Uterus (tissue), 4 donors: ENCODE data around the gene SOX11. TPM values are rescaled to one million over a fixed set of nuclear protein-coding genes. Genes with fewer than 3 reads are reported as not detected.

Source experiments
- DNase-seq, 2 donors: peaks; one replicate each; pipeline ENCODE4 v3.0.0-alpha.2; 2019 to 2020
- H3K27ac ChIP-seq, 2 donors: fragments of 200-600 bp; sonication (generic); 1 replicate in 1 of 2; 2 replicates in 1 of 2; pipeline ENCODE4 v1.5.1; 2016 to 2018
- H3K27me3 ChIP-seq, 2 donors: fragments of 200-600 bp; sonication (generic); one replicate each; pipeline ENCODE4 v1.5.1; 2018 to 2019; ENCODE audit warnings: control low read depth in 1 of 2
- H3K36me3 ChIP-seq, 2 donors: fragments of 200-600 bp; sonication (generic); one replicate each; pipeline ENCODE4 v1.5.1; 2019; ENCODE audit warnings: control low read depth in 1 of 2
- H3K4me1 ChIP-seq, 2 donors: fragments of 200-600 bp; sonication (generic); one replicate each; pipeline ENCODE4 v1.5.1; 2018 to 2019; ENCODE audit warnings: control low read depth in 1 of 2
- H3K4me3 ChIP-seq, 2 donors: fragments of 200-600 bp; sonication (generic); 1 replicate in 1 of 2; 2 replicates in 1 of 2; pipeline ENCODE4 v1.5.1; 2018 to 2019; ENCODE audit warnings: mild to moderate bottlenecking in 1 of 2
- H3K9me3 ChIP-seq, 2 donors: fragments of 200-600 bp; sonication (generic); one replicate each; pipeline ENCODE4 v1.5.1; 2019; ENCODE audit warnings: control low read depth in 1 of 2
- POLR2A ChIP-seq, 2 donors: fragments of 450-650 bp; IDR thresholded peaks; one replicate each; pipeline ENCODE4 v1.6.1; 2016; ENCODE audit warnings: antibody characterized with exemption in 2 of 2, mild to moderate bottlenecking in 1 of 2, moderate library complexity in 1 of 2
- intact Hi-C: fragments of 100-400 bp; cut with DNase I; formaldehyde crosslinking; loops from one replicate; pipeline ENCODE4 v1.15.1; 2023; ENCODE audit warnings: low total_unique reads
- total RNA-seq, 4 donors: library from RNA; depleted of rRNA in 3 of 4; stranded (reverse); fragments of >200 nt in 3 of 4; gene quantifications; one replicate each; pipeline versions ENCODE4 v1.1.0 to v1.2.4, GENCODE V29; 2014 to 2023
- TF ChIP-seq, protein P1 (sequence below), 4 experiments: fragments of 200-600 bp in 2 of 4; fragments of 450-650 bp in 2 of 4; sonication (generic) in 2 of 4; IDR thresholded peaks; one replicate each; pipeline ENCODE4 v1.5.1; 2016 to 2019; ENCODE audit warnings: antibody characterized with exemption in 4 of 4, mild to moderate bottlenecking in 2 of 4, moderate library complexity in 1 of 4
- donor health status: DM: yes; HTN: yes; CAD: no.

The SOX11 gene
- total RNA-seq, 4 donors from 2014 or later: 9.3 TPM; not detected in 3

DNA sequence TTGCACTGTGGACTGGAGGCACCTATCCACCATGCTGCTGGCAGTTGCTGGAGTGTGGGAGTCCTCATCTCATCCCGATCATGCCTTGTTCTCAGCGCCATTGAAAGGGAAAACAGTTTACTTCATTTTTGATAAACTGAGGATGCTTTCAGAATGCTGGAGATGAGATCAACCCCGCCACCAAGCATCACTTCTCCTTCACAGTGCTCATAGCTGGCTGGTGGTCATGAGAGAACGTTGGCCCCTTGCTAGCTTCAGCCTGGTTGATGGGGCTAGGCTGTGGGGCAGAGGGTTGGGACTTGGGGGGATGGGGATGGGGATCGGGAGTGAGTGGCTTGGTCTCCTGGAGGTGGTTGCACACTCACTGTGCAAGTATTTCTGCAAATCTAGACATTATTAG, 30.1 kb downstream of the SOX11 start:
- H3K36me3 ChIP-seq: no peaks in the 10 kb centered on the region
- TF ChIP-seq, protein P1, sequence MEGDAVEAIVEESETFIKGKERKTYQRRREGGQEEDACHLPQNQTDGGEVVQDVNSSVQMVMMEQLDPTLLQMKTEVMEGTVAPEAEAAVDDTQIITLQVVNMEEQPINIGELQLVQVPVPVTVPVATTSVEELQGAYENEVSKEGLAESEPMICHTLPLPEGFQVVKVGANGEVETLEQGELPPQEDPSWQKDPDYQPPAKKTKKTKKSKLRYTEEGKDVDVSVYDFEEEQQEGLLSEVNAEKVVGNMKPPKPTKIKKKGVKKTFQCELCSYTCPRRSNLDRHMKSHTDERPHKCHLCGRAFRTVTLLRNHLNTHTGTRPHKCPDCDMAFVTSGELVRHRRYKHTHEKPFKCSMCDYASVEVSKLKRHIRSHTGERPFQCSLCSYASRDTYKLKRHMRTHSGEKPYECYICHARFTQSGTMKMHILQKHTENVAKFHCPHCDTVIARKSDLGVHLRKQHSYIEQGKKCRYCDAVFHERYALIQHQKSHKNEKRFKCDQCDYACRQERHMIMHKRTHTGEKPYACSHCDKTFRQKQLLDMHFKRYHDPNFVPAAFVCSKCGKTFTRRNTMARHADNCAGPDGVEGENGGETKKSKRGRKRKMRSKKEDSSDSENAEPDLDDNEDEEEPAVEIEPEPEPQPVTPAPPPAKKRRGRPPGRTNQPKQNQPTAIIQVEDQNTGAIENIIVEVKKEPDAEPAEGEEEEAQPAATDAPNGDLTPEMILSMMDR (IDR thresholded peaks at IDR 0.05): no peak
- no peak for TF ChIP-seq POLR2A (IDR thresholded peaks at IDR 0.05)
- H3K27ac ChIP-seq: no peak overlapping the region
- intact Hi-C loops: no loop called here
- DNase-seq: no peak
- no peaks in the 10 kb centered on the region for H3K9me3 ChIP-seq
- no peak overlapping the region for H3K4me3 ChIP-seq
- H3K27me3 ChIP-seq: no peaks in the 10 kb centered on the region
- H3K4me1 ChIP-seq: no peaks in the 10 kb centered on the region

GRCh38 chr2:5723791-5724735, 31.9 kb downstream of the SOX11 start:
- intact Hi-C loops: no loop called here
- H3K4me3 ChIP-seq: no peak overlapping the region
- no peaks in the 10 kb centered on the region for H3K27me3 ChIP-seq
- no peak for DNase-seq
- no peaks in the 10 kb centered on the region for H3K9me3 ChIP-seq
- TF ChIP-seq POLR2A (IDR thresholded peaks at IDR 0.05): no peak
- TF ChIP-seq, protein P1 (IDR thresholded peaks at IDR 0.05): no peak
- no peaks in the 10 kb centered on the region for H3K36me3 ChIP-seq
- H3K4me1 ChIP-seq: no peaks in the 10 kb centered on the region
- no peak overlapping the region for H3K27ac ChIP-seq

DNA sequence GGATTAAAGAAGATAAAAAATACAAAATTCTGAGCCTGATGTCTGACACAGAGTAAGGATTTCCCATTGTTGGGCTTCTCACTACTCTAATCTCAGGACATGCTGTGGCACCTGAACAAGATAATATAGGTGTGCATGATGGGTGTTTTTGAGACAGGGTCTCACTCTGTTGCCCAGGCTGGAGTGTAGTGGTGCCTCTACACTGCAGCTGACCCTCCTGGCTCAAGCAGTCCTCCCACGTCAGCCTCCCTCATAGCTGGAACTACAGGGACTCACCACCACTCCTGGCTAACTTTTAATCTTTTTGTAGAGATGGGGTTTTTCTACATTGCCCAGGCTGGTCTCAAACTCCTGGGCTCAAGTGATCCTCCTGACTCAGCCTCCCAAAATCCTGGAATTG, 32.9 kb downstream of the SOX11 start:
- Histone ChIP-seq H3K4me1 (no peaks in the 10 kb centered on the region), H3K27ac (no peak overlapping the region), H3K4me3 (no peak overlapping the region), H3K36me3 (no peaks in the 10 kb centered on the region), H3K9me3 (no peaks in the 10 kb centered on the region), H3K27me3 (no peaks in the 10 kb centered on the region)
- TF ChIP-seq POLR2A (IDR thresholded peaks at IDR 0.05): no peak
- DNase-seq: no peak
- intact Hi-C loops: no loop called here

DNA sequence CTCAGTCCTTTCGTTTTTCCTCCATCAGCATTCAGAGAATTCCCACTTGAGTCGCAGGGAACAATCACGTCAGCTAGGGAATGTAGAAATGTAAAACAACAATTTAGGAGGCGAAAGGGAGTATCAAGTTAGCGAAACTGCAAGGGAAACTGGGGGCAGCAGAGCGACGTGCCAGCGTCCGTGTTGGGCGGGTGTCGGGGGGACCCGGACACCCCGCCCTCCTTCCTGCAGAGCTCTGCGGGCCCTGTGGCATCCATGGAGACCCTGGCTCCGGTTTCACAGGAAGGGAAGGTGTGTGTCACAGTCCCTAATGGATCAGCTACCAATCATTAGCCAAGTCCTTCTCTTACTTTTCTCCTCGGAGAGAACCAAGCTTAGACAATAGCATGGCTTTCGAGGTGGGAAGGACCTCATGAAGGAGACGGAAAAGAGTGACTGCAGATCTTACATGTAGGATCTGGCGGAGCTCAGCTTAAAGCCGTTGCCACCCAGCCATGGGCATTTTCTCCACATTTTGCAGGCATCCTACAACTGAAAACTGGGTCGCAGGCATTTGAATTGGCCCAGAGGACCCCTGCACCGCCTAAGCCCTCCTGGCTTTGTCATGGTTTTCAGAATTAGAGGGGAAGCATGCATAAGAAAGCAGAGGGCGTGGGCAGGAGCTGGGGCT, 33.7 kb downstream of the SOX11 start:
- Histone ChIP-seq H3K9me3 (no peaks in the 10 kb centered on the region), H3K4me1 (no peaks in the 10 kb centered on the region), H3K27me3 (no peaks in the 10 kb centered on the region), H3K4me3 (no peak overlapping the region), H3K27ac (no peak overlapping the region), H3K36me3 (no peaks in the 10 kb centered on the region)
- intact Hi-C loops: no loop called here
- TF ChIP-seq, protein P1 (IDR thresholded peaks at IDR 0.05): no peak
- TF ChIP-seq POLR2A (IDR thresholded peaks at IDR 0.05): no peak
- DNase-seq: no peak

DNA sequence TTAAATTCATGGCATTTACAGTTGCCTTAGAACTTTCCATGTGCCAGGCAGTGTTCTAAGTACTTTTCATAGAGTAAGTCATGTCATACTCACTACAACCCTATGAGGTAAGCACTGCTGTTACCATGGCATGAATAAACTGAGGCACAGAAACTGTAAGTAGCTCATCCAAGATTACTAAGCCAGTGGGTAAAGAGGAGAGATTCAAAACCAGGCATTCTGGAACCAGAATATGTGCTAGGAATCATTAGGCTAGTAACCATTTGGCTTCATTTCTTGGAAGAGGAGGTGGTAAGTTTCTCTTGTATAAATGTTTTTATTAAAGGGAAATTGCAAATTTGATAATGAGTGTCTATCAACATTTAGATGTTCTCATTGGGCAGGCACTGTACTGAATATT, 35.1 kb downstream of the SOX11 start:
- no peak overlapping the region for H3K4me3 ChIP-seq
- no peak for TF ChIP-seq POLR2A (IDR thresholded peaks at IDR 0.05)
- TF ChIP-seq, protein P1 (IDR thresholded peaks at IDR 0.05): no peak
- H3K36me3 ChIP-seq: no peaks in the 10 kb centered on the region
- H3K4me1 ChIP-seq: no peaks in the 10 kb centered on the region
- peaks cover 0 to 4% of the 10 kb centered on the region in 2 donors for H3K27me3 ChIP-seq
- intact Hi-C loops: no loop called here
- no peak overlapping the region for H3K27ac ChIP-seq
- H3K9me3 ChIP-seq: no peaks in the 10 kb centered on the region
- DNase-seq: no peak
